ENCODE data around the gene SDK1. TPM values are rescaled to one million over a fixed set of nuclear protein-coding genes. Genes with fewer than 3 reads are reported as not detected.

The SDK1 gene
- total and polyA plus RNA-seq, 10 of the 15 experiments (the other 5 are each of a cell fraction or from before 2014, with no cell fraction given), result 0.14 to 0.33 TPM; not detected in 8

DNA sequence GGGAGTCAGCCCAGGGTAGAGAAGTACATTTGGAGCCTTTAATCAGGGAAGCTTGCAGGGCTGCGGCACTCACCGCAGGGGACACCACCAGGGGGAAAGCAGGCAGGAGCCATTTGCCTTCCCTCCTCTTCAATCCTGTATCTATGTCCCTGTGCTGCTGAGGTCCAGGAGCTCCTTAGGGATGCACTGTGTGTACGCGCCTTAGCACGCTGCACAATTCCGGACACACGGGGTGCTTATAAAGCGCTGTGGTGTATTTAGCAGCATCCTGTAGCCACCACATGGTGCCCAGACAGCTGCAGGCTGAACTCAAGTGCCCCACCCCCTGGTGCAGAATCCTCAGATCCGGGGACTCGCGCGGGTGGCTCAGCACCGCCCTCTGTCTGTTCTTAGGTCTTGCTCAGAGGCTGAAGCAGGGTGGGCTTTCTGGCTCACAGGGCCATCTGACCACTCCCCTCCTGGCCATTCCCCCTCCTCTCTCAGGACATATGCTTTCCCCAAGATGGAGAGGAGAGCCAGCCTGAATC is 421.4 kb downstream of the SDK1 start:
- CTCF ChIA-PET, result no interaction called here
- RAD21 ChIA-PET (ENCODE audit: unreplicated experiment), result no interaction called here
- Histone ChIP-seq H3K9ac (ENCODE audit: control insufficient read depth, insufficient read depth, low read length) (no peak overlapping the region), H3K4me1 (ENCODE audit: control insufficient read depth, insufficient read depth, low read length) (no peaks in the 10 kb centered on the region), H3K9me3 (replicated peaks; ENCODE audit: control insufficient read depth, insufficient read depth, low read length) (no peaks in the 10 kb centered on the region), H3K4me3 (no peak overlapping the region), H3K27me3 (replicated peaks in 1 of 2; ENCODE audit: control insufficient read depth in 2 of 2, insufficient read depth in 2 of 2, low read length in 1 of 2) (no peaks in the 10 kb centered on the region), H3K27ac (ENCODE audit: control insufficient read depth, insufficient read depth) (no peak overlapping the region), H4K20me1 (ENCODE audit: control insufficient read depth, insufficient read depth) (no peaks in the 10 kb centered on the region), H2AFZ (ENCODE audit: control insufficient read depth, low read depth, low read length) (no peak overlapping the region), H3K79me2 (ENCODE audit: control insufficient read depth, insufficient read depth, low read length) (no peaks in the 10 kb centered on the region), H3K4me2 (ENCODE audit: control insufficient read depth, insufficient read depth) (no peak overlapping the region), H3K36me3 (ENCODE audit: control insufficient read depth in 2 of 2, insufficient read depth in 2 of 2, low read length in 1 of 2) (no peaks in the 10 kb centered on the region)
- no peak for DNase-seq (ENCODE audit: low read depth, low spot score)
- TF ChIP-seq, protein P1, sequence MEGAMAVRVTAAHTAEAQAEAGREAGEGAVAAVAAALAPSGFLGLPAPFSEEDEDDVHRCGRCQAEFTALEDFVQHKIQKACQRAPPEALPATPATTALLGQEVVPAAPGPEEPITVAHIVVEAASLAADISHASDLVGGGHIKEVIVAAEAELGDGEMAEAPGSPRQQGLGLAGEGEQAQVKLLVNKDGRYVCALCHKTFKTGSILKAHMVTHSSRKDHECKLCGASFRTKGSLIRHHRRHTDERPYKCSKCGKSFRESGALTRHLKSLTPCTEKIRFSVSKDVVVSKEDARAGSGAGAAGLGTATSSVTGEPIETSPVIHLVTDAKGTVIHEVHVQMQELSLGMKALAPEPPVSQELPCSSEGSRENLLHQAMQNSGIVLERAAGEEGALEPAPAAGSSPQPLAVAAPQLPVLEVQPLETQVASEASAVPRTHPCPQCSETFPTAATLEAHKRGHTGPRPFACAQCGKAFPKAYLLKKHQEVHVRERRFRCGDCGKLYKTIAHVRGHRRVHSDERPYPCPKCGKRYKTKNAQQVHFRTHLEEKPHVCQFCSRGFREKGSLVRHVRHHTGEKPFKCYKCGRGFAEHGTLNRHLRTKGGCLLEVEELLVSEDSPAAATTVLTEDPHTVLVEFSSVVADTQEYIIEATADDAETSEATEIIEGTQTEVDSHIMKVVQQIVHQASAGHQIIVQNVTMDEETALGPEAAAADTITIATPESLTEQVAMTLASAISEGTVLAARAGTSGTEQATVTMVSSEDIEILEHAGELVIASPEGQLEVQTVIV (IDR thresholded peaks at IDR 0.05; ENCODE audit: borderline replicate concordance, partially characterized antibody), result no peak
- TF ChIP-seq NFYB (IDR thresholded peaks at IDR 0.05; ENCODE audit: insufficient read depth, low read depth, low read length) (no peak), NFIC (IDR thresholded peaks at IDR 0.05; ENCODE audit: low read depth, low read length) (no peak), JUND (IDR thresholded peaks at IDR 0.05; ENCODE audit: low read depth, low read length) (no peak), RBBP5 (conservative IDR thresholded peaks at IDR 0.05) (no peak), RFX5 (IDR thresholded peaks at IDR 0.05; ENCODE audit: low read depth, low read length) (no peak)
- TF ChIP-seq, protein P2, sequence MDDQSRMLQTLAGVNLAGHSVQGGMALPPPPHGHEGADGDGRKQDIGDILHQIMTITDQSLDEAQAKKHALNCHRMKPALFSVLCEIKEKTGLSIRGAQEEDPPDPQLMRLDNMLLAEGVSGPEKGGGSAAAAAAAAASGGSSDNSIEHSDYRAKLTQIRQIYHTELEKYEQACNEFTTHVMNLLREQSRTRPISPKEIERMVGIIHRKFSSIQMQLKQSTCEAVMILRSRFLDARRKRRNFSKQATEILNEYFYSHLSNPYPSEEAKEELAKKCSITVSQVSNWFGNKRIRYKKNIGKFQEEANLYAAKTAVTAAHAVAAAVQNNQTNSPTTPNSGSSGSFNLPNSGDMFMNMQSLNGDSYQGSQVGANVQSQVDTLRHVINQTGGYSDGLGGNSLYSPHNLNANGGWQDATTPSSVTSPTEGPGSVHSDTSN (IDR thresholded peaks at IDR 0.05; ENCODE audit: insufficient replicate concordance, low read depth, low read length), result no peak
- in situ Hi-C loops (cut with MboI), result no loop called here
- BruUV-seq (replicated peaks), result no TSS peak
- no peak for ATAC-seq
- FAIRE-seq, result no peak
- SMC1A ChIA-PET (ENCODE audit: uncharacterized antibody, unreplicated experiment), result no interaction called here
- intact Hi-C loops (cut with micrococcal nuclease; ENCODE audit: unreplicated experiment), result no loop called here
- WGBS (ENCODE audit: insufficient coverage, insufficient replicate concordance, low lambda C conversion rate, missing lambda C conversion rate), result 52% methylated on average over 13 of the region's 13 CpGs
- POLR2A ChIA-PET, result no interaction called here

All from GM12878 (cell line).